Osteocyte (in vitro differentiated cells): ENCODE results near the gene CPNE7. TPM values are rescaled to one million over a fixed set of nuclear protein-coding genes. Genes with fewer than 3 reads are reported as not detected.

Experiments used
- DNase-seq: peaks from one replicate; pipeline ENCODE4 v3.0.0; 2021; ENCODE audit warnings: mixed read lengths; ENCODE audit not compliant: unreplicated experiment; ENCODE audit errors: extremely low spot score
- H3K27ac Mint-ChIP-seq: one replicate; pipeline ENCODE4 v1.8.0; 2021; ENCODE audit warnings: mild to moderate bottlenecking, mixed read lengths; ENCODE audit not compliant: unreplicated experiment
- H3K27me3 Mint-ChIP-seq: one replicate; pipeline ENCODE4 v1.8.0; 2021; ENCODE audit warnings: mixed read lengths; ENCODE audit not compliant: unreplicated experiment
- H3K36me3 Mint-ChIP-seq: one replicate; pipeline ENCODE4 v1.8.0; 2021; ENCODE audit warnings: mixed read lengths; ENCODE audit not compliant: unreplicated experiment
- H3K4me1 Mint-ChIP-seq: one replicate; pipeline ENCODE4 v1.8.0; 2021; ENCODE audit warnings: mixed read lengths; ENCODE audit not compliant: unreplicated experiment
- H3K4me3 Mint-ChIP-seq: one replicate; pipeline ENCODE4 v1.8.0; 2021; ENCODE audit warnings: mild to moderate bottlenecking, moderate library complexity, mixed read lengths; ENCODE audit not compliant: unreplicated experiment
- H3K9me3 Mint-ChIP-seq: one replicate; pipeline ENCODE4 v1.8.0; 2021; ENCODE audit warnings: mixed read lengths; ENCODE audit not compliant: unreplicated experiment
- total RNA-seq: library from RNA; stranded (reverse); gene quantifications from 2 replicates; pipeline ENCODE4 v1.2.1, GENCODE V29; 2021
- TF ChIP-seq, protein P1 (sequence below): fragments of 200-600 bp; sonication (generic); IDR thresholded peaks from 2 replicates; pipeline ENCODE4 v1.5.0; 2021; ENCODE audit warnings: antibody characterized with exemption, mild to moderate bottlenecking, moderate library complexity

CPNE7 gene
- total RNA-seq, 1 donor from 2014 or later = 19.7 TPM

DNA sequence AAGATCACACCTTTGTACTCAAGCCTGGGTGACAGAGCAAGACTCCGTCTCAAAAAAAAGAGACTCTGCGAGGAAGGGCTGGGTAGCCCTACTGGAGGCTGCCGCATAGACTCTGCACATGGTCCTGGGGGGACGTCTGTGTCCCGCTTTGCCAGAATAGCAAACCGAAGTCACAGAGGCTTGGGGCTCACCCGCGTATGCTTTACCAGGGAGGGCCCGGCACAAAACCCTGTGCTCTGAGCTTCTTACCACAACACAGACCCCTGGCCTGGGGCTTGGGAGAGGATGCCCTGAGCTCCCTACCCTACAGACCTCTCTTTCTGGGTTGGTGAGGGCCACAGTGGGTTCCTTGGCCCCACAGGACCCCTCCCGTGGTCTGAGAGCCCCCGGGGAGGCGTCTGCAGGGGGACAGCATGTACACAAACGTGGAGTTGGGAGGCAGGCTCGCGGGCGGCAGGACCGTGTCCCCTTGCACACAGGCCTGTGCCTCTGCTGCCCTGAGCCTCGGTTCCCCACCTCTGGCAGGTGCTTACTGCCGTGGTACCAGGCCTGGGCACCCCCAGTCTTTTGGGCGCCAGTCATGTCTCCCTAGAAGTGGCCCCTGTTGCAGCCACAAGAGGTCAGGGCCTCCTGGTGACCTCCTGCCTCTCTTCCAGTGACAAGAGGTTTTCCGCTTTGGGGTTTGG lies 13.8 kb downstream of the CPNE7 start:
- TF ChIP-seq, protein P1, sequence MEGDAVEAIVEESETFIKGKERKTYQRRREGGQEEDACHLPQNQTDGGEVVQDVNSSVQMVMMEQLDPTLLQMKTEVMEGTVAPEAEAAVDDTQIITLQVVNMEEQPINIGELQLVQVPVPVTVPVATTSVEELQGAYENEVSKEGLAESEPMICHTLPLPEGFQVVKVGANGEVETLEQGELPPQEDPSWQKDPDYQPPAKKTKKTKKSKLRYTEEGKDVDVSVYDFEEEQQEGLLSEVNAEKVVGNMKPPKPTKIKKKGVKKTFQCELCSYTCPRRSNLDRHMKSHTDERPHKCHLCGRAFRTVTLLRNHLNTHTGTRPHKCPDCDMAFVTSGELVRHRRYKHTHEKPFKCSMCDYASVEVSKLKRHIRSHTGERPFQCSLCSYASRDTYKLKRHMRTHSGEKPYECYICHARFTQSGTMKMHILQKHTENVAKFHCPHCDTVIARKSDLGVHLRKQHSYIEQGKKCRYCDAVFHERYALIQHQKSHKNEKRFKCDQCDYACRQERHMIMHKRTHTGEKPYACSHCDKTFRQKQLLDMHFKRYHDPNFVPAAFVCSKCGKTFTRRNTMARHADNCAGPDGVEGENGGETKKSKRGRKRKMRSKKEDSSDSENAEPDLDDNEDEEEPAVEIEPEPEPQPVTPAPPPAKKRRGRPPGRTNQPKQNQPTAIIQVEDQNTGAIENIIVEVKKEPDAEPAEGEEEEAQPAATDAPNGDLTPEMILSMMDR = no peak
- Mint-ChIP-seq H3K27ac (no peak overlapping the region), H3K4me1 (peaks cover 2% of the 10 kb centered on the region), H3K9me3 (no peaks in the 10 kb centered on the region), H3K4me3 (no peak overlapping the region), H3K27me3 (no peaks in the 10 kb centered on the region), H3K36me3 (no peaks in the 10 kb centered on the region)
- DNase-seq = no peak

DNA sequence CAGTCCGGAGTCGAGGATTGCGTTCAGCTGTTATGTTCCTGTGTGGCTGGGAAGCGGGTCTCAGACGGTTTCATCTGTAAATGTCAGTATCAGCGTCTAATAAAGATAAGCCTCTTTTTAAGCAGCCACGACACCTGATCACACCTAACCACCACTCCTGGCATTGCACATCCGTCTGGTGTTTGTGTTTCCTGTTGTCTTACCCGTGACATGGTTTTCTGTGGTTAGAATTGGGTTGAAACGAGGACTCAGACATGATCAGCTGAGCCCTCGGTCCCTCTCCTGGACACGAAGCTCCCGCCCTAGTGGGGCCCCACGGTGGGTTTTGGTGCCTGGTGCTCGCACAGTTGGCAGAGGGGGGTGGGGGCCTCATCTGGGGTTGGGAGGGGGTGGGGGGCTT lies 18.3 kb downstream of the CPNE7 start:
- Mint-ChIP-seq H3K27ac (no peak overlapping the region), H3K4me3 (no peak overlapping the region)

DNA sequence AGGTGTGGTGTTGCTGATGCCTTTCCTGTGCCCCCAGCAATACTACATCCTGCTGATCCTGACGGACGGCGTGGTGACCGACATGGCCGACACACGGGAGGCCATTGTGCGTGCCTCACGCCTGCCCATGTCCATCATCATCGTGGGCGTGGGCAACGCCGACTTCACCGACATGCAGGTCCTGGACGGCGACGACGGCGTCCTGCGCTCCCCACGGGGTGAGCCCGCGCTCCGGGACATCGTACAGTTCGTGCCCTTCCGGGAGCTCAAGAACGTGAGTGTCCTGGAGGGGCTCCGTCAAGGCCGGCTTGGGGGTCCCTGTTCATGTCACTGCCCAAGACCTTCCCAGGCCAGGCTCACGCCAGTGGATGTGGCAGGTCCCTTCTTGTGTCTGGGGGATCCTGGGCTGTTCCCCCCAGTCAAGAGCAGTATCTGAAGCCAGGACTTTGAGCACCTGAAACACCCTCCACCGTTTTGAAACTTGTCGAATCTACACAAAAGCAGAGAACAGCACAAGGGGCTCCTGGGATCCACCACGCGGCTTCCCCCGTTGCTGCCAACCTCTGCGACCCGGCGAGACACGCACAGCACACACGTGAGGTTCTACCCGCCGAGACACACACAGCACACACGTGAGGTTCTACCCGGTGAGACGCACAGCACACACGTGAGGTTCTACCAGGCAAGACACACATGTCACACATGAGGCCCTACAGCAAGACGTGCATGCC lies 19.9 kb downstream of the CPNE7 start:
- Mint-ChIP-seq H3K27ac (no peak overlapping the region), H3K27me3 (no peaks in the 10 kb centered on the region), H3K4me1 (peaks cover 9% of the 10 kb centered on the region), H3K9me3 (no peaks in the 10 kb centered on the region), H3K36me3 (no peaks in the 10 kb centered on the region), H3K4me3 (no peak overlapping the region)
- no peak for DNase-seq
- TF ChIP-seq, protein P1 = no peak

More for the DNA sequence above, 18.3 kb downstream of the CPNE7 start:
- Mint-ChIP-seq H3K9me3 (no peaks in the 10 kb centered on the region), H3K36me3 (no peaks in the 10 kb centered on the region), H3K27me3 (no peaks in the 10 kb centered on the region), H3K4me1 (peaks cover 2% of the 10 kb centered on the region)
- TF ChIP-seq, protein P1 = no peak
- no peak for DNase-seq

DNA sequence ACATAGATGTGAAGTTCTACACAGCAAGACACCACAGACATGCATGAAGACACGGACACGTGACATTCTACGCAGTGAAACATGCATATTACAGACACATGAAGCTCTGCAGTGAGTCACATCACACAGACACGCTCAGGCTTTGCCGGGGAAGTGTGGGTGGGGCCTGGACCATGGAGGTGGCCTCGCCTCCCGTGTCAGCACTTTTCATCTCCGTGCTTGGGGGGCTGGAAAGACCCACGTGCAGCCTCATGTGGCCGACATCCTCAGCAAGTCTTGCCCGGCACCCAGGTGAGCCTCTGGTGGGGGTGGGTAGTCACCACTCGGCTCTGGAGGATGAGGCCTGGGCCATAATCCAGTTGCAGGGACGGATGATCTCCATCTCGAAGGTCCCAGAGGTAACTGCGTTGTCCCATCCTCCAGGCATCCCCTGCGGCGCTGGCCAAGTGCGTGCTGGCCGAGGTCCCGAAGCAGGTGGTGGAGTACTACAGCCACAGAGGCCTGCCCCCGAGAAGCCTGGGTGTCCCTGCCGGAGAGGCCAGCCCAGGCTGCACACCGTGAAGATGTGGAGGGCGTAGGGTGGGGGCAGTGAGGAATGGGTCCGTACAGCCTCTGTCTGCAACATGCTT lies 20.6 kb downstream of the CPNE7 start:
- DNase-seq = no peak
- no peaks in the 10 kb centered on the region for H3K9me3 Mint-ChIP-seq
- no peaks in the 10 kb centered on the region for H3K36me3 Mint-ChIP-seq
- no peak overlapping the region for H3K4me3 Mint-ChIP-seq
- peaks cover 10% of the 10 kb centered on the region for H3K4me1 Mint-ChIP-seq
- TF ChIP-seq, protein P1 = no peak
- H3K27ac Mint-ChIP-seq = no peak overlapping the region
- H3K27me3 Mint-ChIP-seq = no peaks in the 10 kb centered on the region
